GM19239 (cell line): Measurements from ENCODE around the gene RRBP1.

Source experiments
- DNase-seq: peaks from one replicate; pipeline ENCODE4 v3.0.0; 2011; ENCODE audit warnings: low spot score; ENCODE audit not compliant: insufficient read length
- FAIRE-seq: peaks from 2 replicates; lab custom pipeline; 2011; peaks lifted over from hg19 to GRCh38; lab: Jason Lieb, UNC

The RRBP1 gene

GRCh38 chr20:17594443-17594842 lies 87.6 kb downstream of the RRBP1 start:
- FAIRE-seq, result no peak
- DNase-seq, result no peak

GRCh38 chr20:17593902-17594301 lies 88.1 kb downstream of the RRBP1 start:
- FAIRE-seq (no peak), DNase-seq (no peak)

GRCh38 chr20:17590245-17590644 lies 91.8 kb downstream of the RRBP1 start:
- FAIRE-seq (no peak), DNase-seq (no peak)

- DNase-seq (no peak), FAIRE-seq (no peak)
Observed at GRCh38 chr20:17589161-17589834, 92.7 kb downstream of the RRBP1 start.

- no peak for DNase-seq
- FAIRE-seq, result no peak
Observed at GRCh38 chr20:17587824-17588223, 94.2 kb downstream of the RRBP1 start.

GRCh38 chr20:17587148-17587547 lies 94.9 kb downstream of the RRBP1 start:
- no peak for DNase-seq
- no peak for FAIRE-seq

- no peak for FAIRE-seq
- DNase-seq, result no peak
Observed at GRCh38 chr20:17586250-17586649, 95.8 kb downstream of the RRBP1 start.

- FAIRE-seq, result no peak
Observed at GRCh38 chr20:17584689-17585088, 97.4 kb downstream of the RRBP1 start.

GRCh38 chr20:17583126-17583525 lies 98.9 kb downstream of the RRBP1 start:
- no peak for DNase-seq
- FAIRE-seq, result no peak

More at GRCh38 chr20:17584689-17585088, 97.4 kb downstream of the RRBP1 start:
- no peak for DNase-seq

- DNase-seq (no peak), FAIRE-seq (no peak)
Observed at GRCh38 chr20:17580895-17581294, 101.1 kb downstream of the RRBP1 start.

GRCh38 chr20:17579369-17580039 lies 102.5 kb downstream of the RRBP1 start:
- DNase-seq, result no peak
- no peak for FAIRE-seq

GRCh38 chr20:17576215-17576614 lies 105.8 kb downstream of the RRBP1 start:
- FAIRE-seq, result no peak
- no peak for DNase-seq

GRCh38 chr20:17573463-17573862 lies 108.6 kb downstream of the RRBP1 start:
- DNase-seq (no peak), FAIRE-seq (no peak)

GRCh38 chr20:17572034-17572638 lies 109.9 kb downstream of the RRBP1 start:
- DNase-seq (no peak), FAIRE-seq (no peak)

GRCh38 chr20:17571153-17571527 lies 110.9 kb downstream of the RRBP1 start:
- no peak for DNase-seq
- peak; percentile 14 for FAIRE-seq

GRCh38 chr20:17570347-17571152 lies 111.5 kb downstream of the RRBP1 start:
- peak; percentile 60 for FAIRE-seq
- no peak for DNase-seq

GRCh38 chr20:17569616-17570346 lies 112.3 kb downstream of the RRBP1 start, which contains the start of gene DSTN:
Gene DSTN (plus strand): TSS chr20:17570075. CDS start chr20:17570209, 134 bp downstream.
- FAIRE-seq (peak; percentile 18), DNase-seq (peak; percentile 87)

GRCh38 chr20:17568972-17569521 lies 113.0 kb downstream of the RRBP1 start:
- DNase-seq, result no peak
- no peak for FAIRE-seq

- DNase-seq, result no peak
- FAIRE-seq, result no peak
Observed at GRCh38 chr20:17568045-17568788, 113.8 kb downstream of the RRBP1 start.
